Suprapubic skin (tissue), 4 donors: ENCODE data around the gene RIPOR3.
"Not testable (repeated sequence)": the region's sequence is repeated elsewhere in the genome, so short reads cannot be mapped to it uniquely, and the experiment has no call there.

Source experiments
- CTCF ChIP-seq, 2 donors: fragments of 200-600 bp in 1 of 2; fragments of 450-650 bp in 1 of 2; sonication (generic) in 1 of 2; IDR thresholded peaks; one replicate each; pipeline ENCODE4 v1.5.1; 2016 to 2019; ENCODE audit warnings: antibody characterized with exemption in 2 of 2, mild to moderate bottlenecking in 1 of 2, moderate library complexity in 1 of 2
- POLR2A ChIP-seq, 2 donors: fragments of 450-650 bp; IDR thresholded peaks; one replicate each; pipeline ENCODE4 v1.6.1; 2017; ENCODE audit warnings: antibody characterized with exemption in 2 of 2, mild to moderate bottlenecking in 2 of 2, moderate library complexity in 2 of 2
- POLR2AphosphoS5 ChIP-seq, 3 donors: sonication (generic); formaldehyde crosslinking; IDR thresholded peaks; one replicate each; pipeline ENCODE4 v1.6.1; 2017; ENCODE audit warnings: antibody characterized with exemption in 3 of 3

GRCh38 chr20:50676377-50676731 lies 15.0 kb downstream of the RIPOR3 start:
- not testable (repeated sequence) for TF ChIP-seq POLR2AphosphoS5, POLR2A, CTCF (IDR thresholded peaks at IDR 0.05)
